Loucy (cell line): Measurements from ENCODE around the gene PKHD1.

Experiments used
- H2AFZ ChIP-seq: fragments of 200-600 bp; sonication (generic); 2 replicates; pipeline ENCODE4 v1.6.0; 2016; ENCODE audit warnings: antibody characterized with exemption, mild to moderate bottlenecking, low read length, moderate library complexity
- H3F3A ChIP-seq: fragments of 200-600 bp; 2 replicates; pipeline ENCODE4 v1.6.0; 2016; ENCODE audit warnings: antibody characterized with exemption, low read depth, mild to moderate bottlenecking
- H3K27me3 ChIP-seq: fragments of 200-600 bp; sonication (generic); 2 replicates; pipeline ENCODE4 v1.6.1; 2014; ENCODE audit warnings: low read length, mild to moderate bottlenecking; ENCODE audit not compliant: insufficient read depth, poor library complexity, severe bottlenecking
- H3K36me3 ChIP-seq: fragments of 200-600 bp; sonication (generic); 2 replicates; pipeline ENCODE4 v1.6.1; 2016; ENCODE audit warnings: low read length; ENCODE audit not compliant: insufficient read depth
- H3K4me1 ChIP-seq: fragments of 200-600 bp; sonication (generic); 2 replicates; pipeline ENCODE4 v1.5.1; 2014; ENCODE audit warnings: low read length, mild to moderate bottlenecking; ENCODE audit not compliant: insufficient read depth, poor library complexity, severe bottlenecking
- H3K4me2 ChIP-seq: fragments of 200-600 bp; sonication (generic); 2 replicates; pipeline ENCODE4 v1.6.0; 2014; ENCODE audit warnings: antibody characterized with exemption, low read length, low read depth, mild to moderate bottlenecking; ENCODE audit not compliant: poor library complexity, severe bottlenecking
- H3K4me3 ChIP-seq: fragments of 200-600 bp; sonication (generic); 2 replicates; pipeline ENCODE4 v1.5.1; 2014; ENCODE audit warnings: low read length, mild to moderate bottlenecking, mixed read lengths; ENCODE audit not compliant: poor library complexity, severe bottlenecking
- H3K79me2 ChIP-seq: fragments of 200-600 bp; sonication (generic); 2 replicates; pipeline ENCODE4 v1.6.1; 2014; ENCODE audit warnings: low read length; ENCODE audit not compliant: insufficient read depth
- H3K9ac ChIP-seq: fragments of 200-600 bp; sonication (generic); 2 replicates; pipeline ENCODE4 v1.6.0; 2014; ENCODE audit warnings: mild to moderate bottlenecking, low read depth, low read length, moderate library complexity; ENCODE audit not compliant: poor library complexity, severe bottlenecking
- H3K9me2 ChIP-seq: fragments of 200-600 bp; sonication (generic); replicated peaks from 2 replicates; pipeline ENCODE4 v1.6.1; 2016; ENCODE audit warnings: low read depth, low read length, mixed read lengths
- H3K9me3 ChIP-seq: fragments of 200-600 bp; sonication (generic); 2 replicates; pipeline ENCODE4 v1.6.1; 2014; ENCODE audit warnings: mild to moderate bottlenecking, antibody characterized with exemption, low read length, low read depth; ENCODE audit not compliant: insufficient read depth
- H4K20me1 ChIP-seq: fragments of 200-600 bp; sonication (generic); 2 replicates; pipeline ENCODE4 v1.6.0; 2014; ENCODE audit warnings: antibody characterized with exemption, low read length, mild to moderate bottlenecking; ENCODE audit not compliant: insufficient read depth, poor library complexity, severe bottlenecking
- CTCF ChIP-seq: fragments of 200-600 bp; sonication (generic); conservative IDR thresholded peaks from 2 replicates; pipeline ENCODE4 v1.5.1; 2014; ENCODE audit warnings: mild to moderate bottlenecking, antibody characterized with exemption, low read length
- EZH2phosphoT487 ChIP-seq: fragments of 200-600 bp; IDR thresholded peaks from 2 replicates; pipeline ENCODE4 v1.6.1; 2018; ENCODE audit warnings: antibody characterized with exemption, mild to moderate bottlenecking, moderate library complexity, borderline replicate concordance

PKHD1 gene

GRCh38 chr6:51965222-51965801, 122.1 kb downstream of the PKHD1 start:
- H3K36me3 ChIP-seq = no peaks in the 10 kb centered on the region
- no peak overlapping the region for H2AFZ ChIP-seq
- H3K9ac ChIP-seq = no peak overlapping the region
- no peaks in the 10 kb centered on the region for H3K9me3 ChIP-seq
- H3K27me3 ChIP-seq = no peaks in the 10 kb centered on the region
- no peaks in the 10 kb centered on the region for H4K20me1 ChIP-seq
- TF ChIP-seq CTCF (no peak), EZH2phosphoT487 (no peak)
- no peak overlapping the region for H3K4me3 ChIP-seq
- no peak overlapping the region for H3K4me2 ChIP-seq
- H3K79me2 ChIP-seq = no peaks in the 10 kb centered on the region
- no peaks in the 10 kb centered on the region for H3K9me2 ChIP-seq
- H3F3A ChIP-seq = no peaks in the 10 kb centered on the region
- no peaks in the 10 kb centered on the region for H3K4me1 ChIP-seq

- H3K9ac ChIP-seq = no peak overlapping the region
- H3K79me2 ChIP-seq = no peaks in the 10 kb centered on the region
- H3K4me1 ChIP-seq = no peaks in the 10 kb centered on the region
- no peak overlapping the region for H3K4me2 ChIP-seq
- TF ChIP-seq CTCF (no peak), EZH2phosphoT487 (no peak)
- no peaks in the 10 kb centered on the region for H3K36me3 ChIP-seq
- no peaks in the 10 kb centered on the region for H3K9me3 ChIP-seq
- H4K20me1 ChIP-seq = no peaks in the 10 kb centered on the region
- H3K27me3 ChIP-seq = no peaks in the 10 kb centered on the region
- no peaks in the 10 kb centered on the region for H3K9me2 ChIP-seq
- H2AFZ ChIP-seq = no peak overlapping the region
- no peak overlapping the region for H3K4me3 ChIP-seq
- no peaks in the 10 kb centered on the region for H3F3A ChIP-seq
These were observed 123.4 kb downstream of the PKHD1 start for GRCh38 chr6:51963980-51964379.

- H3K27me3 ChIP-seq = no peaks in the 10 kb centered on the region
- TF ChIP-seq CTCF = no peak
- TF ChIP-seq EZH2phosphoT487 = no peak
These were observed 125.1 kb downstream of the PKHD1 start for GRCh38 chr6:51962354-51962753.

More at GRCh38 chr6:51962354-51962753, 125.1 kb downstream of the PKHD1 start:
- no peak overlapping the region for H3K4me2 ChIP-seq
- H2AFZ ChIP-seq = no peak overlapping the region
- H3K4me3 ChIP-seq = no peak overlapping the region
- no peaks in the 10 kb centered on the region for H3F3A ChIP-seq
- H3K36me3 ChIP-seq = no peaks in the 10 kb centered on the region
- H3K79me2 ChIP-seq = no peaks in the 10 kb centered on the region
- H3K9me3 ChIP-seq = no peaks in the 10 kb centered on the region
- no peak overlapping the region for H3K9ac ChIP-seq
- H4K20me1 ChIP-seq = no peaks in the 10 kb centered on the region
- H3K9me2 ChIP-seq = no peaks in the 10 kb centered on the region
- H3K4me1 ChIP-seq = no peaks in the 10 kb centered on the region
